HG02623 (cell line): ENCODE measurements around the gene WNK2.

ENCODE experiments used
- ATAC-seq: cut with Tn5 transposase; IDR thresholded peaks from one replicate; pipeline ENCODE4 v1.9.1; 2021; ENCODE audit warnings: moderate library complexity; ENCODE audit not compliant: unreplicated experiment

Gene WNK2

GRCh38 chr9:93292288-93292615 is 108.3 kb downstream of the WNK2 start:
- ATAC-seq = no peak

GRCh38 chr9:93292664-93293328 is 108.9 kb downstream of the WNK2 start:
- no peak for ATAC-seq

DNA sequence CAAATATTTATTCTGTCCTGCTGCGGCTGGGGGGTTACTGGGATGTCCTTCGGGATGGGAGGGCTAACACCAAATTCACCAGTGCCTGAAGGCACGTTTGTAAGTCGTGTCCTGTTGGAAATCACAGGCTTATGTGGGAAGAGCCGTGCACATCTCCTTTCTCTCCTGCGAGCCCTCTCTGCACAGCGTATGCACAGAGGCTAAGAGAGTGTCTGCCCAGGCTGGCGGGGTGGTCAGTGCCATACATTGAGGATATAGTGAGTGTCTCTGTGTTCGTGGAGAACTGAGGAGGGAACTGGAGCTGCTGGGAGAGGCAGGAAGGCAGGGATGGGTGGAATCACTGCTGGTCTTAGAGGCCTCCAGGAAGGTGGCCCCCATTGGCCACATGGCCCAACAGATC is 110.1 kb downstream of the WNK2 start:
- ATAC-seq = no peak

DNA sequence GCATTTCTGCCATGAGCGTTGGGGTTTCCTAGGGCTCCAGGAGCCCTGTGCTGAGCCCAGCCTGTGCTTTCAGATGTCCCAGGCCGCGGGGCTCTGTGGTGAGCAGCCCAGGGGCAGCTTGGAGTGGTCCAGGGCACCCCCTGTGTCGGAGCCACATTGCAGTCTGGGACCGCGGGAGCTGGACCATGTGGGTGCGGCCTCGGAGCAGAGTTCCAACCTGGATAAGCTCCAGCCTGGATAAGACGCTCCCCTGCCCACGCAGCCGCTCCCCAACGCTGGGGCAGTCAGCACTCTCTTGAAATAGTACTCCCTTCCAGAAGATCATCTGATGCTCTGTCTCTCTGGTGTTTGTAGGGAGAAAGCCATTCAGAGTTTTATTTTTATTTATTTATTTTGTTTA is 111.1 kb downstream of the WNK2 start:
- no peak for ATAC-seq

DNA sequence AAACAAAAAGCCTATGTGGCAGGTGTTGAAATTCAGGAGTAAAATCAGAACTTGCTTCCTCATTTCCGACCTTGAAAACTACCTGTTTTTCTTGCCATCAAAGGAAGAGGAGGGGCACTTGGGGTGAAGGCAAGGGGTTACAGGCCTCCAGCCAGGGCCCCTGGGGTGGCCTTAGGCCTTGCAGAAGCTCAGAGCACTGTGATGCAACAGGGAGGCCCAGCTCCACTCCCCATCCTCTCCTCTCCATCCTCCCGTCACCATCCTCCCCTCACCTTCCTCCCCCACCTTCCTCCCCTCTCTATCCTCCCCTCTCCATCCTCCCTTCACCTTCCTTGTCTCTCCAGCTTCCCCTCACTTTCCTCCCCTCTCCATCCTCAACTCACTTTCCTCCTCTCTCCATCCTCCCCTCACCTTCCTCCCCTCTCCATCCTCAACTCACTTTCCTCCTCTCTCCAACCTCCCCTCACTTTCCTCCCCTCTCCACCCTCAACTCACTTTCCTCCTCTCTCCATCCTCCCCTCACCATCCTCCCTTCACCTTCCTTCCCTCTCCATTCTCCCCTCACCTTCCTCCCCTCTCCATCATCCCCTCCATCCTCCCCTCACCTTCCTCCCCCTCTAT is 111.6 kb downstream of the WNK2 start:
- ATAC-seq = no peak

DNA sequence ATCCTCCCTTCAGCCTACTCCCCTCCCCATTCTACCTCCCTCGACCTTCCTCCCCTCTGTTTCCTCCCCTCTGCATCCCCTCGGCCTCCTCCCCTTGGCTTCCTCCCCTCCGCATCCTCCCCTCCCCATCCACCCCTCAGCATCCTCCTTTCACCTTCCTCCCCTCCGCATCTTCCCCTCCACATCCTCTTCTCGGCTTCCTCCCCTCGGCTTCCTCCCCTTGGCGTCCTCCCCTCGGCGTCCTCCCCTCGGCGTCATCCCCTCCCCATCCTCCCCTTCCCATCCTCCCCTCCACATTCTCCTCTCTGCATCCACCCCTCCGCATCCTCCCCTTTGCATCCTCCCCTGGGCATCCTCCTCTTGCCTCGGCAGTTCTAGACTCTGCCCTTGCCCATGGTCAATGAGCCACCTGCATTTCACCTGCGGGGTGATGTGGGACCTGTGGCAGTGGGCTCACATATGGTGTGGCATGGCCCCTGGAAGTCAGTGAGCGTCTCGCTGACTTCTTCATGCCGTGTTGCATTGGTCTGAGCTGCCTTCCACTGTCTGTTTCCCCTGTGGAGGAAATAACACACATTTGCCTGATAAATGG is 113.0 kb downstream of the WNK2 start:
- no peak for ATAC-seq

GRCh38 chr9:93297659-93298497 is 113.9 kb downstream of the WNK2 start:
- ATAC-seq = no peak

- no peak for ATAC-seq
Observed at GRCh38 chr9:93298498-93299417, 114.8 kb downstream of the WNK2 start.

GRCh38 chr9:93299418-93300174 is 115.7 kb downstream of the WNK2 start:
- no peak for ATAC-seq

GRCh38 chr9:93300175-93300572 is 116.2 kb downstream of the WNK2 start:
- no peak for ATAC-seq

- ATAC-seq = no peak
Observed at GRCh38 chr9:93300585-93301081, 116.7 kb downstream of the WNK2 start.

GRCh38 chr9:93301291-93301811 is 117.4 kb downstream of the WNK2 start:
- ATAC-seq = no peak

- ATAC-seq = no peak
Observed at GRCh38 chr9:93301911-93302541, 118.1 kb downstream of the WNK2 start.

GRCh38 chr9:93302586-93303257 is 118.8 kb downstream of the WNK2 start:
- ATAC-seq = no peak

DNA sequence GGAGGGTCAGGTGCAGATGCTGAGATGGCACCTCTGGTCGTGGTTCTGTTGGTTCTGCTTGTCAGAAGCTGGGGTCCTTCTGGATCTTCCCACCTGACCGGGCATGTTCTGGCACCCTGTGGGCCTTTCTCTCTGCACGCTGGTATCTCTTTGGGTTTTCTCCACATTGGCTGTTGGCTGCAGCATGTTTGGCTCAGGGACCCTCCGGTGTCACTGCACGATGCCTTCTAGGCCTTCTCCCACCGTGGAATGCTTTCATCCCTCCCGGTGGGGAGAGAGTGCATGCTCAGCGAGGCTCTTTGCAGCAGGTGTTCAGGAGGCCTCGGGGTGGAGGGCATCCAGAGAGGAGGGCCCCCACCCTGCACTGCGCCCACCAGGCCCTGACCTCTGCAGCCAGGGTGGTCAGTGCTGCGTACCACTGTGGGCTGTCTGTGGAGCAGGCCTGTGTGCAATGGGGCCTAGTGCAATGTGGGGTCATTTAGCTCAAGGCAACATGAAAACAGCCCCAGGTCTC is 119.4 kb downstream of the WNK2 start:
- no peak for ATAC-seq

GRCh38 chr9:93303806-93304573 is 120.1 kb downstream of the WNK2 start:
- no peak for ATAC-seq
